ENCODE data around the gene ETV1.

The ETV1 gene

DNA sequence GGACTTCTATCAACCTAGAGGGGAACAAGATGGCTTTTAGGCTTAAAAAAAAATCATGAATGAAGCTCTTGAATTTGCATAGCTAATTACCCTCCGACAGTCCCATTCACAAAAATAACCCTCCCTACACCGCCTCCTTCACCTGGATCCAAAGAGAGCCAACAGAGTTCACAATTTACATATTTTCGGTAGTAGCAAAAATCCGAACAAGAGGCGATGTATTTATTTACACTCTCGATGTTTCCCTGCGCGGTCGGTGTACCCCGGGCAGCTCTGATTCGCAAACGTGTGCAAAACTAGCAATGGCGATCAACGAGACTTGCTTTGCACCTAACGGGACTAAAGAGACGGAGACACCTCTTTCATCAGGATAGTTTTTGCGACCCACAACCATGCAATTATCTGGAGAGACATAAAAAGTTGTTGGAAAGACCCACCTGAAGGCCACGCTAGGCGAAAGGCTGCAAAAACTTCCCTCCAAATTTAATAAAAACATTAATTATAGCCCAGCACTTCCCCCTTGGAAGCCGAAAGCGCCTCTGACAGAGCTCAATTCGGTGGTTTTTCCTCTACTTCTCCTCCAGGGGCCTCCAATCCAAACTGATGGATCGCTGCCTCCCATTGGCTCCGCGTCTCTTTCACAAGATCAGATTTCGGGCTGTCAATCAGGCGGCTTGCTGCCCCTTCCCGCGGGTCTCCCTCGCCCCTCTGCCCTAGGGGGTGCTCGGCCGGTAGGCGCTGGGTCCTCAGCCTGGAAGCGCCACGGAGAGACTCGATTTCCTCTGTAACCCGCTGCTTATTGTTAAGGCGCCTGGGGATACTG lies at the start of gene ETV1:
Gene ETV1 (minus strand): TSS at position 541 of the 823 bp plus-strand sequence. CDS start 614 bp downstream, outside the sequence.
- peak; percentile 95 for DNase-seq (ENCODE audit: low read depth, low spot score)
- TF ChIP-seq ZNF274 (IDR thresholded peaks at IDR 0.05; ENCODE audit: low read depth, low read length) (no peak), SUZ12 (IDR thresholded peaks at IDR 0.05; ENCODE audit: extremely low read depth, insufficient read depth, insufficient read length) (no peak), YY1 (IDR thresholded peaks at IDR 0.05; ENCODE audit: insufficient read depth, insufficient read length) (no peak)
- peak within 1 kb of the TSS; percentile 74 for H3K9ac ChIP-seq (ENCODE audit: insufficient read length, low read depth)
- no peaks in the 10 kb centered on the region for H3K4me1 ChIP-seq (ENCODE audit: insufficient read depth, insufficient read length)
- no peaks in the 10 kb centered on the region for H3K36me3 ChIP-seq (ENCODE audit: insufficient read depth, insufficient read length, low read length)
- no peaks in the 10 kb centered on the region for H3K27me3 ChIP-seq (ENCODE audit: insufficient read depth, insufficient read length)
- H3K9me3 ChIP-seq (ENCODE audit: insufficient read depth, low read length) = no peaks in the 10 kb centered on the region
- peak within 1 kb of the TSS; percentile 47 for H3K4me3 ChIP-seq (ENCODE audit: insufficient read length, low read depth)

GRCh38 chr7:14024406-14024805 lies 34.9 kb upstream of the ETV1 start:
- H3K9ac ChIP-seq (ENCODE audit: insufficient read length, low read depth) = no peak overlapping the region
- H3K9me3 ChIP-seq (ENCODE audit: insufficient read depth, low read length) = no peaks in the 10 kb centered on the region
- no peak for DNase-seq (ENCODE audit: low read depth, low spot score)
- H3K36me3 ChIP-seq (ENCODE audit: insufficient read depth, insufficient read length, low read length) = no peaks in the 10 kb centered on the region
- H3K4me3 ChIP-seq (ENCODE audit: insufficient read length, low read depth) = no peak overlapping the region
- TF ChIP-seq YY1 (IDR thresholded peaks at IDR 0.05; ENCODE audit: insufficient read depth, insufficient read length) = no peak
- TF ChIP-seq SUZ12 (IDR thresholded peaks at IDR 0.05; ENCODE audit: extremely low read depth, insufficient read depth, insufficient read length) = no peak
- no peak for TF ChIP-seq ZNF274 (IDR thresholded peaks at IDR 0.05; ENCODE audit: low read depth, low read length)
- no peaks in the 10 kb centered on the region for H3K27me3 ChIP-seq (ENCODE audit: insufficient read depth, insufficient read length)
- H3K4me1 ChIP-seq (ENCODE audit: insufficient read depth, insufficient read length) = no peaks in the 10 kb centered on the region

DNA sequence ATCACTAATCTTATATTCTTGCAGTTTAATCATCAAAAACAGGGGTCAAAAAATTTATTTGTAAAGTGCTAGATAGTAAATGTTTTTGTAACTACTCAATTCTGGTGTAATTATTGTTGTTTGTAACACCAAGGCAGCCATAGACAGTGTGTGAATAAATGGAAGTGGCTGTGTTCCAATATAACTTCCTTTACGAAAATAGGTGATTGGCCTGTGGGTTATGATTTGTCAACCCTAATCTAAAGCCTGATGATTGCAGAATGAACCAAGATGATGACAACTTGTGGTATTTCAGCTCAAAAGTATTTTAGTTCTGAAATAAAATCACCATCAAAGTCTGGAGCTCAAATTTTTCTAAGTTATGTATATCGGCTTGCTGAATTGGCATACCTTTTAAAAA lies 34.4 kb upstream of the ETV1 start:
- H3K27me3 ChIP-seq (ENCODE audit: insufficient read depth, insufficient read length) = no peaks in the 10 kb centered on the region
- H3K4me3 ChIP-seq (ENCODE audit: insufficient read length, low read depth) = no peak overlapping the region
- no peaks in the 10 kb centered on the region for H3K4me1 ChIP-seq (ENCODE audit: insufficient read depth, insufficient read length)
- no peak for DNase-seq (ENCODE audit: low read depth, low spot score)
- no peaks in the 10 kb centered on the region for H3K9me3 ChIP-seq (ENCODE audit: insufficient read depth, low read length)
- H3K36me3 ChIP-seq (ENCODE audit: insufficient read depth, insufficient read length, low read length) = no peaks in the 10 kb centered on the region
- no peak for TF ChIP-seq SUZ12 (IDR thresholded peaks at IDR 0.05; ENCODE audit: extremely low read depth, insufficient read depth, insufficient read length)
- TF ChIP-seq YY1 (IDR thresholded peaks at IDR 0.05; ENCODE audit: insufficient read depth, insufficient read length) = no peak
- TF ChIP-seq ZNF274 (IDR thresholded peaks at IDR 0.05; ENCODE audit: low read depth, low read length) = no peak
- no peak overlapping the region for H3K9ac ChIP-seq (ENCODE audit: insufficient read length, low read depth)

GRCh38 chr7:14023342-14023741 lies 33.9 kb upstream of the ETV1 start:
- Histone ChIP-seq H3K9ac (ENCODE audit: insufficient read length, low read depth) (no peak overlapping the region), H3K4me1 (ENCODE audit: insufficient read depth, insufficient read length) (no peaks in the 10 kb centered on the region), H3K4me3 (ENCODE audit: insufficient read length, low read depth) (no peak overlapping the region), H3K36me3 (ENCODE audit: insufficient read depth, insufficient read length, low read length) (no peaks in the 10 kb centered on the region), H3K27me3 (ENCODE audit: insufficient read depth, insufficient read length) (no peaks in the 10 kb centered on the region), H3K9me3 (ENCODE audit: insufficient read depth, low read length) (no peaks in the 10 kb centered on the region)
- no peak for DNase-seq (ENCODE audit: low read depth, low spot score)
- TF ChIP-seq YY1 (IDR thresholded peaks at IDR 0.05; ENCODE audit: insufficient read depth, insufficient read length) = no peak
- TF ChIP-seq SUZ12 (IDR thresholded peaks at IDR 0.05; ENCODE audit: extremely low read depth, insufficient read depth, insufficient read length) = no peak
- TF ChIP-seq ZNF274 (IDR thresholded peaks at IDR 0.05; ENCODE audit: low read depth, low read length) = no peak

DNA sequence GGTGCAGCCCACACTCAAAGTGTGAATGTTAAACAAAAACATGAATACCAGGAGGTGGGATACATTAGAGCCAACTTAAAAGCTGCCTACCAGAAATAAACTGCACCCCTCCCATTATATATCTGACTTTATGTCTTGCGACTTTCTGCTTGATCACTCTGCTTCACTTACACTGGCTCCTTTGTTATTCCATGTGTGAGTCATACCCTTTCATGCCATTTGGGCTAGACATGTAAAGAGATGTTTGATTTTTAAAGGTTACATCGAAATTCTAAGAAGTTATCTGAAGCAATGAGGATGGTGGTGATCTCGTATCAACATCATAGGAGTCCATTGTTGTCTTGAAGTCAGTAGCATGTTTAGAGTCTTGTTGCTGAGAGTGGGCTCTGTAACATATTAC lies 31.6 kb upstream of the ETV1 start:
- DNase-seq (ENCODE audit: low read depth, low spot score) = no peak
- Histone ChIP-seq H3K9ac (ENCODE audit: insufficient read length, low read depth) (no peak overlapping the region), H3K27me3 (ENCODE audit: insufficient read depth, insufficient read length) (no peaks in the 10 kb centered on the region), H3K9me3 (ENCODE audit: insufficient read depth, low read length) (no peaks in the 10 kb centered on the region), H3K4me1 (ENCODE audit: insufficient read depth, insufficient read length) (no peaks in the 10 kb centered on the region), H3K4me3 (ENCODE audit: insufficient read length, low read depth) (no peak overlapping the region), H3K36me3 (ENCODE audit: insufficient read depth, insufficient read length, low read length) (no peaks in the 10 kb centered on the region)
- TF ChIP-seq SUZ12 (IDR thresholded peaks at IDR 0.05; ENCODE audit: extremely low read depth, insufficient read depth, insufficient read length) (no peak), ZNF274 (IDR thresholded peaks at IDR 0.05; ENCODE audit: low read depth, low read length) (no peak), YY1 (IDR thresholded peaks at IDR 0.05; ENCODE audit: insufficient read depth, insufficient read length) (no peak)

GRCh38 chr7:14020339-14020900 lies 31.0 kb upstream of the ETV1 start:
- H3K9me3 ChIP-seq (ENCODE audit: insufficient read depth, low read length) = no peaks in the 10 kb centered on the region
- no peak for DNase-seq (ENCODE audit: low read depth, low spot score)
- no peaks in the 10 kb centered on the region for H3K36me3 ChIP-seq (ENCODE audit: insufficient read depth, insufficient read length, low read length)
- TF ChIP-seq YY1 (IDR thresholded peaks at IDR 0.05; ENCODE audit: insufficient read depth, insufficient read length) (no peak), SUZ12 (IDR thresholded peaks at IDR 0.05; ENCODE audit: extremely low read depth, insufficient read depth, insufficient read length) (no peak), ZNF274 (IDR thresholded peaks at IDR 0.05; ENCODE audit: low read depth, low read length) (no peak)
- H3K4me1 ChIP-seq (ENCODE audit: insufficient read depth, insufficient read length) = no peaks in the 10 kb centered on the region
- H3K27me3 ChIP-seq (ENCODE audit: insufficient read depth, insufficient read length) = no peaks in the 10 kb centered on the region
- no peak overlapping the region for H3K9ac ChIP-seq (ENCODE audit: insufficient read length, low read depth)
- no peak overlapping the region for H3K4me3 ChIP-seq (ENCODE audit: insufficient read length, low read depth)

GRCh38 chr7:14018751-14019150 lies 29.3 kb upstream of the ETV1 start:
- H3K4me3 ChIP-seq (ENCODE audit: insufficient read length, low read depth) = no peak overlapping the region
- H3K27me3 ChIP-seq (ENCODE audit: insufficient read depth, insufficient read length) = no peaks in the 10 kb centered on the region
- H3K36me3 ChIP-seq (ENCODE audit: insufficient read depth, insufficient read length, low read length) = no peaks in the 10 kb centered on the region
- no peaks in the 10 kb centered on the region for H3K4me1 ChIP-seq (ENCODE audit: insufficient read depth, insufficient read length)
- no peak overlapping the region for H3K9ac ChIP-seq (ENCODE audit: insufficient read length, low read depth)
- TF ChIP-seq YY1 (IDR thresholded peaks at IDR 0.05; ENCODE audit: insufficient read depth, insufficient read length) = no peak
- no peak for TF ChIP-seq ZNF274 (IDR thresholded peaks at IDR 0.05; ENCODE audit: low read depth, low read length)
- H3K9me3 ChIP-seq (ENCODE audit: insufficient read depth, low read length) = no peaks in the 10 kb centered on the region
- no peak for DNase-seq (ENCODE audit: low read depth, low spot score)

Measured in NT2/D1 (cell line).